ENCODE measurements around the gene LRRC75A. TPM values are rescaled to one million over a fixed set of nuclear protein-coding genes. Genes with fewer than 3 reads are reported as not detected.

LRRC75A gene
- total RNA-seq, 2 donors from 2014 or later: 3.7 to 4.0 TPM

DNA sequence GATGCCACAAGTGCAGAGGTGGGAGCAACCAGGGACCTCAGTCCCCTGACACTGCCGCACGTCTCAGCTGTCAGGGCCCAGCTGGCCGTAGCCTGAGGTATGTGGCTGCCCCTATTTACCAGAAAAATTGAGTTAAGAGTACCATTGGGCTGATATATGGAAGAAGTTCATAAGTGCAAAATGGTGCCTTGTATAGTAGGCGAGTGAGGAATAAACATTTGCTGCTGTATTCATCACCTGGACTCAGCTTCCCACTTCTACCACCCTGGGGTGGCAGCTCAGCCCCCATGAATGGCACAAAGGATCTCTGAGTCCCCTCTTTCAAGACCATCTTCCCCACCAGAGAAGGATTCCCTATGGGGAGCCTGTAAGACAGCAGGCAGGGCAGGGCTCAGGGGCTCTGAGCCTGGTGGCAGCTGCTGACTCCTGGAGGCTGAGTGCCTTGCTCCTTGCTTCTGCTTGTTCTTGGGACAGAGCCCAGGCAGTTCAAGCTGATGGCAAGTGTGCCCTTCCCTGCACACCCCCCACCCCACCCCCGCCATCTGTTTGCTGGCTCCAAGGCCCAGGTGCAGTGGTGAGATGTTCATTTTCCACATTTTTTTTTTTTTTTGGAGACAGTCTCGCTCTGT, 47.6 kb downstream of the LRRC75A start:
- H3K27ac ChIP-seq: no peak overlapping the region
- H3K36me3 ChIP-seq: peaks cover 19% of the 10 kb centered on the region

GRCh38 chr17:16443511-16444257, 48.3 kb downstream of the LRRC75A start:
- ATAC-seq (ENCODE audit: insufficient number of reproducible peaks, low FRiP score, low read depth): no peak

More for the DNA sequence above, 47.6 kb downstream of the LRRC75A start:
- Histone ChIP-seq H3K4me1 (ENCODE audit: control insufficient read depth in 1 of 2, low read depth in 2 of 2) (peaks cover 20 to 29% of the 10 kb centered on the region in 2 donors), H3K9me3 (no peaks in the 10 kb centered on the region), H3K4me3 (no peak overlapping the region), H3K27me3 (replicated peaks; ENCODE audit: insufficient read depth) (no peaks in the 10 kb centered on the region)
- TF ChIP-seq CTCF (IDR thresholded peaks at IDR 0.05): no peak
- DNase-seq (ENCODE audit: low spot score): no peak
- ATAC-seq (ENCODE audit: insufficient number of reproducible peaks, low FRiP score, low read depth): no peak

GRCh38 chr17:16442594-16443510, 49.1 kb downstream of the LRRC75A start:
- peaks cover 19% of the 10 kb centered on the region for H3K36me3 ChIP-seq
- ATAC-seq (ENCODE audit: insufficient number of reproducible peaks, low FRiP score, low read depth) (no peak), DNase-seq (ENCODE audit: low spot score) (no peak)
- H3K27me3 ChIP-seq (replicated peaks; ENCODE audit: insufficient read depth): no peaks in the 10 kb centered on the region
- no peak for TF ChIP-seq CTCF (IDR thresholded peaks at IDR 0.05)
- no peaks in the 10 kb centered on the region for H3K9me3 ChIP-seq
- no peak overlapping the region for H3K4me3 ChIP-seq
- H3K4me1 ChIP-seq (ENCODE audit: control insufficient read depth in 1 of 2, low read depth in 2 of 2): peaks cover 20 to 33% of the 10 kb centered on the region in 2 donors
- H3K27ac ChIP-seq: no peak overlapping the region

More at GRCh38 chr17:16443511-16444257, 48.3 kb downstream of the LRRC75A start:
- Histone ChIP-seq H3K9me3 (no peaks in the 10 kb centered on the region), H3K36me3 (peaks cover 19% of the 10 kb centered on the region), H3K4me3 (no peak overlapping the region), H3K27me3 (replicated peaks; ENCODE audit: insufficient read depth) (no peaks in the 10 kb centered on the region), H3K4me1 (ENCODE audit: control insufficient read depth in 1 of 2, low read depth in 2 of 2) (peaks cover 20 to 29% of the 10 kb centered on the region in 2 donors), H3K27ac (no peak overlapping the region)
- DNase-seq (ENCODE audit: low spot score): no peak
- TF ChIP-seq CTCF (IDR thresholded peaks at IDR 0.05): no peak

GRCh38 chr17:16442141-16442540, 49.9 kb downstream of the LRRC75A start:
- Histone ChIP-seq H3K36me3 (peaks cover 13% of the 10 kb centered on the region), H3K27me3 (replicated peaks; ENCODE audit: insufficient read depth) (no peaks in the 10 kb centered on the region), H3K4me3 (no peak overlapping the region), H3K4me1 (ENCODE audit: control insufficient read depth in 1 of 2, low read depth in 2 of 2) (peaks cover 20 to 33% of the 10 kb centered on the region in 2 donors), H3K27ac (no peak overlapping the region), H3K9me3 (no peaks in the 10 kb centered on the region)
- DNase-seq (ENCODE audit: low spot score): no peak
- no peak for TF ChIP-seq CTCF (IDR thresholded peaks at IDR 0.05)
- ATAC-seq (ENCODE audit: insufficient number of reproducible peaks, low FRiP score, low read depth): no peak
